GM19452 (cell line): Measurements from ENCODE around the gene YPEL5.

Experiments used
- ATAC-seq: cut with Tn5 transposase; IDR thresholded peaks from one replicate; pipeline ENCODE4 v1.9.1; 2021; ENCODE audit not compliant: unreplicated experiment

The YPEL5 gene

DNA sequence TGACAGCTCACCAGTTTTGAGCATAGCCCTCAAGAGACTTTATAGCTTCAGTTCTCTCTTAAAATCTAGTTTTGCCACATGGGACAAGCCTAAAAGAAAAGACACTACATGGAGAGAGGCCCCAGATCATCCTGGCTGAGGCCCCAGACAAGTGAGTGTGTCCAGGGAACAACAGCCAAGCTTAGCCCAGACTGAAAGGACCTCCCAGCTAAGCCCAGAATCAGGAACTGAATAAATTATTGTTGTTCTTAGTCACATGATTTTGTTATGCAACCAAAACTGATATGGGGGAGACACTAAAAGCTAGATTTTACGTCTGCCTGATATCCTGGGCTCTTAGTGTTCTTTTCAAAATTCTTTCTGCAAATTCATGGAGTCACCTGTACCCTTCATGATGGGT, 55.2 kb downstream of the YPEL5 start:
- no peak for ATAC-seq

DNA sequence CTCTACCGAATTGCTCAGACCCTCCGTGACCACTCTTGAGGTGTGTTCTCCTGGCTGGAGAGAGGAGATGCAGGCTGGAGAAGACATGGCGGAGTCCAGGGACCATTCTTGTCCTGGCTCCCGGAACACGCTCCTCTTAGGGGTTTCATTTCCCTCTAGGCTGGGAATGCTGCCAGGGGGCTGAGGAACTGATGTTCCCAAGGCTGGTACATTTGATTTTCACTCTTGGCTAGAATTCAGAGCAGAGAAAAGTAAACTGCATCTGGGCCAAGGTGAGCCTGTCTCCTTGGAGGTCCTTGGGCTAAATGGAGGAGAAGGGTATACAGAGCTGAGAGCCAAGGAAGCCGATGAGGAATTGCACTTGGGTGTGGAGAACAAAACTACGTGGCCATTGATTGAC, 56.3 kb downstream of the YPEL5 start:
- no peak for ATAC-seq

DNA sequence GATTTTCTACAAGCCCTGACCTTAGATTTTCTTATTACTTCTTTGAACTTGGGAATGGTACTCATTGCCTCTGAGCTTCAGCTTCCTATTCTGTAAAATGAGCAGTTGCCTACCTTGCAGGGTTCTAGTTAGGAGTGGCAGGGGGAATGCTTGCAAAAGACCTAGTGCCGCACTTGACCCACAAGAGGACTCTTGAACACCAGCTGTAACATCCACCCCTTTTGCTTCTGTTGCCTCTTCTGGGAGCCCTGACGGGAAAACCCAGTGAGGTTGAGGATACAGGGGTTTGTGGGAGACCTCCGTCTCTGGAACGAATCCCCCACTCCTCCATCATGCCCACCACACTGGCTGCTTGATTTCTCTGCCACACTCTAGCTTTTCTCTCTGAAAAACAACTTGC, 57.5 kb downstream of the YPEL5 start:
- no peak for ATAC-seq

DNA sequence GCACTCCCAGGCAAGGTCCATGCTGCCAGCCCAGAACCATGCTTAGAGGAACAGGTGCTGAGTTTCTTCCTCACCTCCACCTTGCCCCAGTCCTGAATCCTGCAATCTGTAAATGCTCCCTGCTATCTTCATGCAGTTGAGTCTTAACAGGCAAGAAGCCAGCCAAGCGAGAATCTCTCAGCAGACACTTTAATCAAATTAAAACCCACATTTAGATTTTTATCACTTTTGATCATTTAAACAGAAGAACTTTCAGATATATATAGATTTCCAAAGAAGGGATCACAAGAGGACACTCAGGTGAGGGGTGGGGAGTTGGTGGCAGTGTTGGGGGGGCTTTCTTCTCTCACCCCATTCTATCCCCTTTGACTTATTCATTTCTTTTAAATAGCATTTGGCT, 58.6 kb downstream of the YPEL5 start:
- ATAC-seq: no peak

DNA sequence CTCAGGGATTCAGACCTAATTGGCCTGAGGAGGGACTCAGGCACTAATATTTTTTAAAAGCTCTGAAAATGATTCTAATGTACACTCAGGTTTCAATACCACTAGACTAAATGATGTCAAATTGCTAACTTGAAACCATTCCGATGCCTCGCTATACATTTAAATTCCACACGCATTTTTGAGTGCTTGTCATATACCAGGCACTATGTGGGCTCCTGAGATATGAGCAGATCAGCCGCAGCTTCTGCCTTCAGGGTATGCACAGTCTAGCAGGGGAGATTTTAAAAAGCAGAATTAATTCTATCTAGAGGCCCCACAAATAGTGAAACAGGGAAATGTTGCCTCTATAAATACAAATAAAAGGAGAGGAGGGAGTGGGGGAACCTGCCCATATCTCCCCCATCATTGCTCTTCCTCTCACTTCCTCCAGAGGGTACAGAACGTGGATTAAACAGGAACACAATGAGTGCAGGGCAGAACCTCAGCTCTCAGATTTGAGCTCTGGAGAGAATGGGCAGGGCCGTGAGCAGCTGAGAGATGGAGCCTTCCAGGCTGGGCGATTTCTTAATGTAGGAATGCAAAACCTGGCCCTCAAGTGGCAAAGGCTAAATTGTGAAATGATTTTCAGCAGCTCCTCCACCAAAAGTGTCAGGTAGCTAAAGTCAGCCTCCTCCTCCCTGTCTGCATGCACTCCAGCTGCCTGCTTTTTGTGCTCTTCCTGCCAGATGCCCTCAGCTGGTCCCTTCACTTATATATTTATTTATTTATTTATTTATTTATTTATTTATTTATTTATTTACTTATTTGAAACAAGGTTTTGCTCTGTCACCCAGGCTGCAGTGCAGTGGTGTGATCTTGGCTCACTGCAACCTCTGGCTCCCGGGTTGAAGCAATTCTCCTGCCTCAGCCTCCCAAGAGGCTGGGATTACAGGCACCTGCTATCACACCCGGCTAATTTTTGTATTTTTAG, 59.9 kb downstream of the YPEL5 start:
- ATAC-seq: no peak

DNA sequence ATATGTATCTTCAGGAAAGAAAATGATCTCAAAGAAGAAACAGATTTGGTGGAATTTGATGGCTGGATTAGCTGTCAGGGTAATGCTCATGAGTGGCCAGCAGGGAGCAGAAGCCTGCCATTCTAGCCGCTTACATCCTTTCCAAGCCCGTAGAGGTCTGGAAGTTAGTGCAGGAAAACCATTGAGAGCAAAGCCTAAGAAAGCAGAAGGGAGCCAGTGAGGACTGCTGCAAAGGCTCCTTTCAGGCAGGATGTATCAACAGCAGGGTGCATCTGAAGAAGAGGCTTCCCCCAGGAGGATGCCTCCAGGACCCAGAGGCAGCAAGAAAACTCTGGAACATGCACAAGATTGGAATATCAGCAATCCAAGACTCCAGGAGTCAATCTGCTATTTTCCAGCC, 61.6 kb downstream of the YPEL5 start:
- no peak for ATAC-seq

DNA sequence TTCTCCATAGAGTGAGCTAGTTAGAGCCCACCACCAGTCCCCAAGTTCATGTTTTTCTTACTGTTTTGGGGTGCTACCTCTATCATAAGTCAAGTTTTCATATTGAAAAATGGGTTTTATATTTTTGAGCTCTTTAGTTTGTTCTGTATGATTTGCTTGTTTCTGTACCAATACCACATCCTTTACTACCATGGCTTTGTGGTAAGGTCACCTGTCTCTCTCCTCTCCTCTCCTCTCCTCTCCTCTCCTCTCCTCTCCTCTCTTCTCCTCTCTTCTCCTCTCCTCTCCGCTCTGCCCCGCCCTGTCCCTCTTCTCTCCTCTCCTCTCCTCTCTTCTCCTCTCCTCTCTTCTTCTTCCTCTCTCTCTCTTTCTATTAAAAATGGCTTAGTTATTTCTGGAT, 62.4 kb downstream of the YPEL5 start:
- ATAC-seq: no peak
